NB4 (cell line): ENCODE data around the gene KIAA1328.

Source experiments
- DNase-seq: peaks from one replicate; pipeline ENCODE4 v3.0.0; 2010; ENCODE audit warnings: low read depth
- H3K4me3 ChIP-seq: one replicate; pipeline ENCODE4 v1.5.1; 2011; ENCODE audit warnings: mild to moderate bottlenecking, low read depth, low read length, moderate library complexity
- CTCF ChIP-seq: IDR thresholded peaks from one replicate; pipeline ENCODE4 v1.5.1; 2012; ENCODE audit warnings: low read depth, low read length
- MYC ChIP-seq: IDR thresholded peaks from 2 replicates; pipeline ENCODE4 v1.6.1; 2011; ENCODE audit warnings: low read depth, low read length
- POLR2A ChIP-seq: IDR thresholded peaks from 2 replicates; pipeline ENCODE4 v1.6.1; 2011; ENCODE audit warnings: mild to moderate bottlenecking; ENCODE audit not compliant: insufficient read length; ENCODE audit errors: extremely low read depth
- TF ChIP-seq, protein P1 (sequence below): IDR thresholded peaks from 2 replicates; pipeline ENCODE4 v1.6.1; 2011; ENCODE audit warnings: low read depth, low read length

KIAA1328 gene

GRCh38 chr18:37248281-37248680 is 419.4 kb downstream of the KIAA1328 start:
- DNase-seq, result no peak
- TF ChIP-seq MYC (no peak), POLR2A (no peak), CTCF (no peak)
- TF ChIP-seq, protein P1, sequence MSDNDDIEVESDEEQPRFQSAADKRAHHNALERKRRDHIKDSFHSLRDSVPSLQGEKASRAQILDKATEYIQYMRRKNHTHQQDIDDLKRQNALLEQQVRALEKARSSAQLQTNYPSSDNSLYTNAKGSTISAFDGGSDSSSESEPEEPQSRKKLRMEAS, result no peak
- no peak overlapping the region for H3K4me3 ChIP-seq

- no peak for DNase-seq
- TF ChIP-seq MYC (no peak), CTCF (no peak), POLR2A (no peak)
- TF ChIP-seq, protein P1, result no peak
- H3K4me3 ChIP-seq, result no peak overlapping the region
Observed at GRCh38 chr18:37249171-37249886, 420.4 kb downstream of the KIAA1328 start.

GRCh38 chr18:37249895-37250618 is 421.1 kb downstream of the KIAA1328 start:
- no peak overlapping the region for H3K4me3 ChIP-seq
- TF ChIP-seq, protein P1, result no peak
- TF ChIP-seq POLR2A (no peak), MYC (no peak), CTCF (no peak)
- no peak for DNase-seq

- TF ChIP-seq MYC (no peak), POLR2A (no peak), CTCF (no peak)
- TF ChIP-seq, protein P1, result no peak
- H3K4me3 ChIP-seq, result no peak overlapping the region
- no peak for DNase-seq
Observed at GRCh38 chr18:37251679-37252078, 422.8 kb downstream of the KIAA1328 start.

DNA sequence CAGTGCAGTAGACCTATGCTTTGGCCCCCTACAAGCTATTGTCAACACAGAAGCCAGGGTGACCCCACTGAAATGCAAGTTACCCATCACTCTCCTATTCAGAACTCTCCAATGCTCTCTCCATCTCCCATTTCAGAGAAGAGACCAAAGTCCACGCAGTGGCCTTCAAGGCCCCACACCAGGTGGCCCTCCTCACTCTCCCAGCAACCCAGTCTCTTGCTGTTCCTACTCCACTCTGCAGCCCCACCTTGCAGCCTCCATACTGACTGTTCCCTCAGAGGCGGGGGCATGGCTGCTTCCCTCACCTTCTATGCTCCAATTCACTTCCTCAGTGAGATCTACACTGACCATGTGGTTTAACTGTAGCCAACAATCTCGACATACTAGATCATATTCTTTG is 423.4 kb downstream of the KIAA1328 start:
- TF ChIP-seq, protein P1, result no peak
- TF ChIP-seq CTCF (no peak), POLR2A (no peak), MYC (no peak)

More for the DNA sequence above, 423.4 kb downstream of the KIAA1328 start:
- H3K4me3 ChIP-seq, result no peak overlapping the region
- DNase-seq, result no peak
